Breast epithelium (tissue), 3 donors: ENCODE data around the gene GPX3.

Experiments used
- CTCF ChIP-seq, 3 donors: fragments of 450-650 bp; IDR thresholded peaks; one replicate each; pipeline ENCODE4 v1.5.1; 2016 to 2017; ENCODE audit warnings: antibody characterized with exemption in 3 of 3, mild to moderate bottlenecking in 3 of 3, moderate library complexity in 3 of 3
- POLR2A ChIP-seq: fragments of 450-650 bp; IDR thresholded peaks from one replicate; pipeline ENCODE4 v1.6.1; 2016; ENCODE audit warnings: antibody characterized with exemption, mild to moderate bottlenecking, moderate library complexity

DNA sequence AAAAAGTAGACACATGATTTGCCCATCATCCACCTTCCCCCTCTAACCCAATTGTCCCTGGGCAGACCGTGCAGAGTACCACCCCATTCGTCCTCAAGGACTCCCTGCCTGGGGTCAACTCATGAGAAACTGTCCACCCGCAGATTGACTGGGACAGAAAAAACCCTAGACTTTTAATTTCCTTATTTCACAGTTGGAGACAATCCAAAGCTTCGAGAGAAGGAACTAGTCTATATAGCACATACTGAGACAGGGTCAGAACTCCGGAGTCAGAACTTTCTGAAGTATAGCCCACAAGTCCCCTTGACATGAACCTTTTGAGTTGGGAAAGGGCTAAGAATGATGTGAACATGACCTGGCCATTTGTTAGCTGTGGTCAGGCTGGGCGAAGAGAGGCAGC lies 7.5 kb upstream of the GPX3 start:
- TF ChIP-seq CTCF (IDR thresholded peaks at IDR 0.05) (no peak), POLR2A (no peak)
